Upper lobe of left lung (tissue), 6 donors: ENCODE data around the gene ANKZF1. TPM values are rescaled to one million over a fixed set of nuclear protein-coding genes. Genes with fewer than 3 reads are reported as not detected.

Experiments used
- ATAC-seq, 2 donors: fragments of 200-7000 bp; cut with Tn5 transposase; one replicate each; pipeline ENCODE4 v1.9.1; 2022; ENCODE audit warnings: mild to moderate bottlenecking in 2 of 2, moderate library complexity in 2 of 2; ENCODE audit not compliant: low FRiP score in 2 of 2
- DNase-seq, 2 donors: peaks; one replicate each; pipeline ENCODE4 v3.0.0-alpha.2; 2019 to 2020
- H3K27ac ChIP-seq, 4 donors: fragments of 200-600 bp; sonication (generic); one replicate each; pipeline ENCODE4 v1.5.1; 2016 to 2019
- H3K27me3 ChIP-seq, 4 donors: fragments of 200-600 bp; sonication (generic); one replicate each; pipeline ENCODE4 v1.5.1; 2017 to 2019
- H3K36me3 ChIP-seq, 4 donors: fragments of 200-600 bp; sonication (generic); one replicate each; pipeline ENCODE4 v1.5.1; 2016 to 2019
- H3K4me1 ChIP-seq, 4 donors: fragments of 200-600 bp; sonication (generic); one replicate each; pipeline ENCODE4 v1.5.1; 2018 to 2019
- H3K4me3 ChIP-seq, 4 donors: fragments of 200-600 bp; sonication (generic); one replicate each; pipeline ENCODE4 v1.5.1; 2017 to 2019; ENCODE audit warnings: mild to moderate bottlenecking in 2 of 4, moderate library complexity in 1 of 4
- H3K9me3 ChIP-seq, 4 donors: fragments of 200-600 bp; sonication (generic); one replicate each; pipeline ENCODE4 v1.5.1; 2018 to 2019
- EP300 ChIP-seq, 4 donors: sonication (generic); formaldehyde crosslinking; IDR thresholded peaks; one replicate each; pipeline ENCODE4 v1.5.1; 2017; ENCODE audit warnings: antibody characterized with exemption in 4 of 4, control low read depth in 2 of 4
- POLR2A ChIP-seq, 4 donors: fragments of 450-650 bp; IDR thresholded peaks; one replicate each; pipeline ENCODE4 v1.5.1; 2016 to 2017; ENCODE audit warnings: antibody characterized with exemption in 4 of 4, mild to moderate bottlenecking in 2 of 4
- POLR2AphosphoS5 ChIP-seq, 2 donors: sonication (generic); formaldehyde crosslinking; IDR thresholded peaks; one replicate each; pipeline ENCODE4 v1.5.1; 2017; ENCODE audit warnings: antibody characterized with exemption in 2 of 2
- WGBS, 2 donors: methylation state at CpG; one replicate each; pipeline ENCODE4 v1.1.5; 2017 to 2018; 5-methylcytosine and 5-hydroxymethylcytosine counted together
- total RNA-seq, 6 donors: library from RNA; depleted of rRNA in 4 of 6; stranded (reverse); fragments of >200 nt in 4 of 6; gene quantifications; one replicate each; pipeline versions ENCODE4 v1.1.0 to v1.2.1, GENCODE V29; 2016 to 2021
- TF ChIP-seq, protein P1 (sequence below), 6 experiments: fragments of 450-650 bp in 4 of 6; fragments of 200-600 bp in 2 of 6; sonication (generic) in 2 of 6; IDR thresholded peaks; one replicate each; pipeline ENCODE4 v1.5.1; 2016 to 2019; ENCODE audit warnings: antibody characterized with exemption in 6 of 6
- donor health status: DM: no; HTN: no; CAD: no; lungs with moderate emphysema.
- donor health status: DM: no; HTN: yes; CAD: no; lungs with severe emphysema.

The ANKZF1 gene
- total RNA-seq, 6 donors from 2014 or later: 26.0 to 339 (median 67.2) TPM

DNA sequence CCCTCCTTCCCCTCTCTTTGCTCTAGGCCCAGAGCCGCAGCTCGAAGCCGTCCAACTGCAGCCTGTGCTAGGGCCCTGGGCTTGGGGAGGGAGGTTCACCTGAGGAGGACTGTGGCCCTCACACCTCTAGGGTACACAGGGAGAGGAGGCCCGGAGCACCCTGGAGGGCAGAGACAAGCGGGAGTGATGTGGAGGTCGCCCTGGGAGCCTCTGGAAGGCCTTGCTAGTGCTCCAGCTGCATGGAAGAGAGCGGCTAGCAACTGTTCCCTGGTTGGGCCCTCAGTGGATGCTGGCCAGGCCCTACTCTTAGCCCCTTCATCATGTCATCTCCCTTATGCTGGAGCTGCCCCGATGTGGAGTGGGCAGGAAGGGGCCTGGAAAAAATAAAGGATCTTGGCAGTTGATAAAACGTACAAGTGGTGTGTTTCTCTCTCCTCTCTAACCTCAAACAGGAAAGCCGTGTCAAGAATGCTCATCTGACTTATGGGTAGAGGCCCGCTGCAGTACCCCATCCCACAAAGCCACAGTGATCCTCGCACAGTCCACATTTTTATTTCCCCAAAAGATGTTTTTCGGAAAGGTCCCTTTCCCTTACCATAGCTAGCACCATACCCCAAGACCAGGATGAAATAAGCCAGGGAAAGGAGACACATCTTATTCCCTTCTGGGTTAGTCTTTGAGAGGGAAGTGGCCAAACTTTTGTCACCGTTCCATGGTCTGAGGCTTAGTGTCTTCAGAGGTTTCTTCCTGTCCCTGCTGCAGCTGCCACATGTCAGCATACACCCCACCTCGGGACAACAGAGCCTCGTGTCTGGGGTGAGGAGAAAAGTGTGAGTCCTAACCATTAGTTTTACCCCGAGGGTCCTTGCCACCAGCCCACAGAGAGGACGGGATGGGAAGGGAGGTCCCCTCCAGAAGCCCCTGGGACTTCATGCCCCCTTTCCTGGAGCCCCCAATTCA, 20.1 kb upstream of the ANKZF1 start:
- WGBS, 2 donors: 64 to 74% methylated on average over 18 of the region's 18 CpGs
- TF ChIP-seq POLR2A (IDR thresholded peaks at IDR 0.05): no peak
- TF ChIP-seq EP300 (IDR thresholded peaks at IDR 0.05): no peak
- TF ChIP-seq, protein P1, sequence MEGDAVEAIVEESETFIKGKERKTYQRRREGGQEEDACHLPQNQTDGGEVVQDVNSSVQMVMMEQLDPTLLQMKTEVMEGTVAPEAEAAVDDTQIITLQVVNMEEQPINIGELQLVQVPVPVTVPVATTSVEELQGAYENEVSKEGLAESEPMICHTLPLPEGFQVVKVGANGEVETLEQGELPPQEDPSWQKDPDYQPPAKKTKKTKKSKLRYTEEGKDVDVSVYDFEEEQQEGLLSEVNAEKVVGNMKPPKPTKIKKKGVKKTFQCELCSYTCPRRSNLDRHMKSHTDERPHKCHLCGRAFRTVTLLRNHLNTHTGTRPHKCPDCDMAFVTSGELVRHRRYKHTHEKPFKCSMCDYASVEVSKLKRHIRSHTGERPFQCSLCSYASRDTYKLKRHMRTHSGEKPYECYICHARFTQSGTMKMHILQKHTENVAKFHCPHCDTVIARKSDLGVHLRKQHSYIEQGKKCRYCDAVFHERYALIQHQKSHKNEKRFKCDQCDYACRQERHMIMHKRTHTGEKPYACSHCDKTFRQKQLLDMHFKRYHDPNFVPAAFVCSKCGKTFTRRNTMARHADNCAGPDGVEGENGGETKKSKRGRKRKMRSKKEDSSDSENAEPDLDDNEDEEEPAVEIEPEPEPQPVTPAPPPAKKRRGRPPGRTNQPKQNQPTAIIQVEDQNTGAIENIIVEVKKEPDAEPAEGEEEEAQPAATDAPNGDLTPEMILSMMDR (IDR thresholded peaks at IDR 0.05): no peak
- TF ChIP-seq POLR2AphosphoS5 (IDR thresholded peaks at IDR 0.05): no peak
- Histone ChIP-seq H3K4me1 (peaks cover 17 to 23% (median 20%) of the 10 kb centered on the region in 4 donors), H3K27me3 (no peaks in the 10 kb centered on the region), H3K36me3 (peaks cover 0 to 54% (median 30%) of the 10 kb centered on the region in 4 donors), H3K9me3 (no peaks in the 10 kb centered on the region), H3K4me3 (no peak overlapping the region), H3K27ac (peak overlapping the region in 1 of 4 donors; percentile 31)
- DNase-seq (no peak), ATAC-seq (no peak)

DNA sequence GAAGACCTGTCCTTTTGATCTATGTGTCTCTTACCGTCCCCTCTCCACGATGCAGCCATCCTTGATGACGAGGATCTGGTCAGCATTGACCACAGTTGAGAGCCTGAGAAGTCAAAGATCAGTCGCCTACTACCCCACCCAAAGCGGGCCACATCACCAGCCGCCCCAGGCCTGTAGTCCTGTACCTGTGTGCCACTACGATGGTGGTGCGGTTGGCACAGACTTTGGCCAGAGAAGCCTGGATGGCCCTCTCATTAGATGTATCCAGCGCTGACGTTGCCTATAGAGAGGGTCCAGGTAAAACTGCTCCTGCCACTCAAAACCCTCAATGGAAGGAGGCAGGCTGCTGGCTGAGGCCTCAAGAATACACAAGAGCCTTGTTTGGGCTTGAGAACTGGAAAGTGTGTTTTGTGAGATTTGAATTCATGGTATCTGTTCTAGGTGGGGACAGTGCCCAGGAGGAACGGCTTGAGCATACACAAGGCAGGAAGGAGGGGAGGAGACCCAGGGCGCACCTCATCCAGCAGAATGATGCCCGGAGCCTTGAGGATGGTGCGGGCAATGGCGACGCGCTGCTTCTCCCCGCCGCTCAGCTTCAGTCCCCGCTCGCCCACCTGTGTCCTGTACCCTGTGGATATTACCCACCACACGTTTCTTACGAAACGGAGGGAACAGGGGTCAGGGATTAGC, 19.3 kb upstream of the ANKZF1 start:
- Histone ChIP-seq H3K4me3 (no peak overlapping the region), H3K27me3 (no peaks in the 10 kb centered on the region), H3K27ac (peak overlapping the region in 1 of 4 donors; percentile 5), H3K4me1 (peaks cover 17 to 23% (median 20%) of the 10 kb centered on the region in 4 donors), H3K9me3 (no peaks in the 10 kb centered on the region), H3K36me3 (peaks cover 0 to 62% (median 33%) of the 10 kb centered on the region in 4 donors)
- no peak for ATAC-seq
- no peak for TF ChIP-seq POLR2A (IDR thresholded peaks at IDR 0.05)
- TF ChIP-seq, protein P1 (IDR thresholded peaks at IDR 0.05): no peak
- TF ChIP-seq EP300 (IDR thresholded peaks at IDR 0.05): no peak
- TF ChIP-seq POLR2AphosphoS5 (IDR thresholded peaks at IDR 0.05): no peak
- WGBS, 2 donors: 92 to 95% methylated on average over 21 to 24 of the region's 24 CpGs
- peak in 1 of 2 donors; percentile 49 for DNase-seq

DNA sequence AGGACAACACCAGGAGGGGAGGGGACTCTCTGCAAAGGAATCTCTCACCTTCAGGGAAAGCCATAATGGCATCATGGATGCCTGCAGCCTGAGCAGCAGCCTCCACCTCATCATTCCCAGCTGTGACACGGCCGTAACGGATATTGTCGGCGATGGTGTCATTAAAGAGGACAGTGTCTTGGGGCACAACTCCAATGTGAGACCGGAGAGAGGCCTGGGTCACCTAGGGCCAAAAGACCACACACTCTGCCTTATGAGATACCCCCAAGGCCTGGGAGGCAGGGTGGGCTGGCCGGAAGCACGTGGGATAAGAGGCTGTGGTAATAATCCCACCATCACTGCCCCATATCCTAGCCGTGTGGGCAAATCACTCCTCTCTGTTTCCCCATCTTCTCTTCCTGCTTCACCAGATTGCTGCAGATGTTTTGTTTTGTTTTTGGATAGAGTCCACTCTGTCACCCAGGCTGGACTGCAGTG, 18.7 kb upstream of the ANKZF1 start:
- no peaks in the 10 kb centered on the region for H3K27me3 ChIP-seq
- H3K36me3 ChIP-seq: peaks cover 0 to 63% (median 34%) of the 10 kb centered on the region in 4 donors
- H3K9me3 ChIP-seq: no peaks in the 10 kb centered on the region
- no peak for DNase-seq
- H3K4me1 ChIP-seq: peaks cover 16 to 21% (median 18%) of the 10 kb centered on the region in 4 donors
- no peak overlapping the region for H3K4me3 ChIP-seq
- no peak overlapping the region for H3K27ac ChIP-seq
- WGBS, 2 donors: 88 to 91% methylated on average over 5 to 9 of the region's 9 CpGs
- no peak for ATAC-seq
- TF ChIP-seq POLR2A (IDR thresholded peaks at IDR 0.05) (no peak), EP300 (IDR thresholded peaks at IDR 0.05) (no peak), POLR2AphosphoS5 (IDR thresholded peaks at IDR 0.05) (no peak)
- TF ChIP-seq, protein P1 (IDR thresholded peaks at IDR 0.05): no peak

DNA sequence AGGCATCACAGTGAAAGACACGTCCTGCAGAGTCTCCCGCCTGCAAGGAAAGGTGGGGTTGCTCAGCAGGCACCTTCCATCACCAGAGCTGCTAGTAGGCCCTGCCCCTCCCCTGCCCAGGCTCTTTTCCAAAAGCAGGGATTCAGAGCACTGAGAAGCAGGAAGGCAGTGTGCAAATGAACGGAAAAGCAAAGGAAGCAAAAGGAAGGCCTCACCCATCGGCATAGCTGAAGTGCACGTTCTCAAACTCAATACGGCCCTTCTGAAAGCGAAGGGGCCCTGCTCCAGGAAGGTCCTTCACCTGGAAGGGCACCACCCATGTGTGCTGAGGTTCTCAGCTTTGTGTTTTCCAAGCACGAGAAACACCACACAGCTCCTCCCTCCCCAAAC, 16.6 kb upstream of the ANKZF1 start:
- Histone ChIP-seq H3K27me3 (no peaks in the 10 kb centered on the region), H3K4me3 (no peak overlapping the region), H3K9me3 (no peaks in the 10 kb centered on the region), H3K36me3 (peaks cover 0 to 61% (median 34%) of the 10 kb centered on the region in 4 donors), H3K27ac (no peak overlapping the region), H3K4me1 (peaks cover 14 to 24% (median 17%) of the 10 kb centered on the region in 4 donors)
- 81 to 87% methylated on average over 8 of the region's 8 CpGs for WGBS, 2 donors
- DNase-seq (no peak), ATAC-seq (no peak)
- TF ChIP-seq, protein P1 (IDR thresholded peaks at IDR 0.05): no peak
- TF ChIP-seq EP300 (IDR thresholded peaks at IDR 0.05): no peak
- TF ChIP-seq POLR2A (IDR thresholded peaks at IDR 0.05): no peak
- TF ChIP-seq POLR2AphosphoS5 (IDR thresholded peaks at IDR 0.05): no peak
